Dermis microvascular lymphatic vessel endothelial cell (primary cell): ENCODE measurements around the gene HOXA4. TPM values are rescaled to one million over a fixed set of nuclear protein-coding genes. Genes with fewer than 3 reads are reported as not detected.

ENCODE experiments used
- DNase-seq, 2 donors: peaks; one replicate each; pipeline versions ENCODE4 v3.0.0 to v3.0.0-alpha.2; 2010; ENCODE audit warnings: low read depth in 2 of 2
- total RNA-seq: library from RNA; depleted of rRNA; stranded (reverse); fragments of >200 nt; gene quantifications from 2 replicates; pipeline ENCODE4 v1.2.1, GENCODE V29; 2014

The HOXA4 gene
- total RNA-seq, 1 donor from 2014 or later: 0.51 TPM

- DNase-seq: peak in 1 of 2 donors; percentile 64
Observed at GRCh38 chr7:27106181-27106900, 24.2 kb downstream of the HOXA4 start.

GRCh38 chr7:27105301-27106031 lies 25.1 kb downstream of the HOXA4 start:
- DNase-seq: no peak

GRCh38 chr7:27104341-27105058 lies 26.1 kb downstream of the HOXA4 start:
- no peak for DNase-seq

GRCh38 chr7:27103489-27104226 lies 26.9 kb downstream of the HOXA4 start:
- no peak for DNase-seq

- DNase-seq: peak in 1 of 2 donors; percentile 71
Observed at GRCh38 chr7:27102581-27103442, 27.7 kb downstream of the HOXA4 start, which contains the start of gene HOXA2. Gene HOXA2 (minus strand): TSS chr7:27102683. CDS start chr7:27102500, 183 bp downstream.

- no peak for DNase-seq
Observed at GRCh38 chr7:27101957-27102580, 28.5 kb downstream of the HOXA4 start.

- no peak for DNase-seq
Observed at GRCh38 chr7:27101171-27101956, 29.2 kb downstream of the HOXA4 start.

GRCh38 chr7:27100694-27101170 lies 29.8 kb downstream of the HOXA4 start:
- DNase-seq: no peak

- no peak for DNase-seq
Observed at GRCh38 chr7:27099453-27100370, 30.8 kb downstream of the HOXA4 start.

- peak in 1 of 2 donors; percentile 70 for DNase-seq
Observed at GRCh38 chr7:27098578-27099451, 31.7 kb downstream of the HOXA4 start.

GRCh38 chr7:27097686-27098577 lies 32.6 kb downstream of the HOXA4 start:
- DNase-seq: no peak

- DNase-seq: peak in 1 of 2 donors; percentile 65
Observed at GRCh38 chr7:27096768-27097514, 33.6 kb downstream of the HOXA4 start.

GRCh38 chr7:27095897-27096767 lies 34.4 kb downstream of the HOXA4 start, which contains the start of gene HOXA1:
Gene HOXA1 (minus strand): TSS chr7:27096000. CDS start chr7:27095912, 88 bp downstream.
- peak; percentile 90 to 96 for DNase-seq
